A549 (cell line): ENCODE measurements around the gene MAN1C1. TPM values are rescaled to one million over a fixed set of nuclear protein-coding genes. Genes with fewer than 3 reads are reported as not detected.

Experiments
- ATAC-seq, 2 experiments: fragments of 200-7000 bp in 1 of 2; fragments of >200 bp in 1 of 2; cut with Nextera tagmentation in 1 of 2; cut with Tn5 transposase in 1 of 2; 3 replicates each; pipeline versions ENCODE4 v1.8.0 to v1.9.1; 2018 to 2020; ENCODE audit warnings: mild to moderate bottlenecking in 1 of 2, moderate library complexity in 1 of 2
- CTCF ChIA-PET: fragments of 300-600 bp; sonication (Branson Sonifier 250); formaldehyde crosslinking; extraction: SDS; loops from one replicate; lab custom pipeline; 2021; ENCODE audit warnings: antibody characterized with exemption, inconsistent platforms; lab: Yijun Ruan, JAX
- POLR2A ChIA-PET: fragments of 350-600 bp; formaldehyde crosslinking; extraction: SDS; loops from one replicate; lab custom pipeline; 2021; ENCODE audit warnings: antibody characterized with exemption, inconsistent platforms; lab: Yijun Ruan, JAX
- DNase-seq, 2 experiments: peaks; one replicate each; pipeline versions ENCODE4 v3.0.0 to v3.0.0-alpha.2; 2011 to 2016; ENCODE audit warnings: low read depth in 1 of 2, low spot score in 1 of 2
- FAIRE-seq: peaks from 2 replicates; lab custom pipeline; 2011; peaks lifted over from hg19 to GRCh38; lab: Jason Lieb, UNC
- H3K27ac ChIP-seq, 2 experiments: fragments of >200 bp; sonication (Bioruptor Twin); formaldehyde crosslinking; 3 replicates each; pipeline ENCODE4 v1.5.1; 2016 to 2017
- H3K4me1 ChIP-seq: fragments of >200 bp; sonication (Bioruptor Twin); formaldehyde crosslinking; 3 replicates; pipeline ENCODE4 v1.6.1; 2016
- H3K4me2 ChIP-seq: fragments of >200 bp; sonication (Bioruptor Twin); formaldehyde crosslinking; 3 replicates; pipeline ENCODE4 v1.6.1; 2016
- H3K4me3 ChIP-seq: fragments of >200 bp; sonication (Bioruptor Twin); formaldehyde crosslinking; 3 replicates; pipeline ENCODE4 v1.5.1; 2016
- H3K9me3 ChIP-seq: fragments of >200 bp; sonication (Bioruptor Twin); formaldehyde crosslinking; 3 replicates; pipeline ENCODE4 v1.6.1; 2016
- BHLHE40 ChIP-seq: IDR thresholded peaks from 2 replicates; pipeline ENCODE4 v1.6.1; 2012; ENCODE audit warnings: low read depth, low read length, inconsistent platforms
- CEBPB ChIP-seq, 2 experiments: fragments of >200 bp in 1 of 2; sonication (Bioruptor Twin) in 1 of 2; formaldehyde crosslinking in 1 of 2; IDR thresholded peaks; 2 replicates each; pipeline ENCODE4 v1.6.1; 2012 to 2016
- CHD2 ChIP-seq: fragments of 150-350 bp; IDR thresholded peaks from 2 replicates; pipeline ENCODE4 v1.6.1; 2014; ENCODE audit warnings: low read length; ENCODE audit not compliant: partially characterized antibody
- CHD4 ChIP-seq: fragments of 200-600 bp; sonication (generic); IDR thresholded peaks from 2 replicates; pipeline ENCODE4 v1.6.1; 2016; ENCODE audit warnings: antibody characterized with exemption, mild to moderate bottlenecking, borderline replicate concordance
- E2F6 ChIP-seq: IDR thresholded peaks from 2 replicates; pipeline ENCODE4 v1.6.1; 2012; ENCODE audit warnings: low read depth, borderline replicate concordance
- EP300 ChIP-seq, 2 experiments: fragments of >200 bp; sonication (Bioruptor Twin); formaldehyde crosslinking; IDR thresholded peaks; 2 replicates in 1 of 2; 3 replicates in 1 of 2; pipeline ENCODE4 v1.6.1; 2016 to 2017
- FOSB ChIP-seq: fragments of 250-450 bp; sonication (Bioruptor Pico); IDR thresholded peaks from 2 replicates; pipeline ENCODE4 v1.5.0; 2020; ENCODE audit warnings: mild to moderate bottlenecking, moderate library complexity
- FOXS1 ChIP-seq: fragments of 250-450 bp; sonication (Bioruptor Pico); IDR thresholded peaks from 2 replicates; pipeline ENCODE4 v1.5.0; 2020; ENCODE audit warnings: mild to moderate bottlenecking, moderate library complexity
- HEYL ChIP-seq: fragments of 250-450 bp; sonication (Bioruptor Pico); IDR thresholded peaks from 2 replicates; pipeline ENCODE4 v1.8.0; 2021; ENCODE audit warnings: mild to moderate bottlenecking, moderate library complexity
- HMGXB4 ChIP-seq: fragments of 250-450 bp; sonication (Bioruptor Pico); IDR thresholded peaks from 2 replicates; pipeline ENCODE4 v1.5.0; 2021; ENCODE audit warnings: mild to moderate bottlenecking, moderate library complexity, borderline replicate concordance
- JUN ChIP-seq, 2 experiments: fragments of >200 bp; sonication (Bioruptor Twin); formaldehyde crosslinking; IDR thresholded peaks; 2 replicates in 1 of 2; 3 replicates in 1 of 2; pipeline ENCODE4 v1.6.1; 2016 to 2017
- KDM5A ChIP-seq: fragments of 200-600 bp; sonication (generic); IDR thresholded peaks from 2 replicates; pipeline ENCODE4 v1.6.1; 2016; ENCODE audit warnings: antibody characterized with exemption, mild to moderate bottlenecking
- MYC ChIP-seq: IDR thresholded peaks from 2 replicates; pipeline ENCODE4 v1.6.1; 2012; ENCODE audit warnings: mild to moderate bottlenecking, inconsistent platforms, low read length, improper control_type of control experiment, borderline replicate concordance
- NPAS2 ChIP-seq: fragments of 250-450 bp; sonication (Bioruptor Pico); IDR thresholded peaks from 2 replicates; pipeline ENCODE4 v1.8.0; 2022; ENCODE audit warnings: mild to moderate bottlenecking, moderate library complexity, borderline replicate concordance
- NR3C1 ChIP-seq: fragments of >200 bp; sonication (Bioruptor Twin); formaldehyde crosslinking; IDR thresholded peaks from 3 replicates; pipeline ENCODE4 v1.6.1; 2017
- PBX3 ChIP-seq: IDR thresholded peaks from 2 replicates; pipeline ENCODE4 v1.6.1; 2012
- RARB ChIP-seq: fragments of 250-450 bp; sonication (Bioruptor Pico); IDR thresholded peaks from 2 replicates; pipeline ENCODE4 v1.8.0; 2021; ENCODE audit warnings: mild to moderate bottlenecking, moderate library complexity
- REST ChIP-seq: fragments of 200-600 bp; sonication (generic); IDR thresholded peaks from 2 replicates; pipeline ENCODE4 v1.6.1; 2016; ENCODE audit warnings: antibody characterized with exemption, mild to moderate bottlenecking, moderate library complexity
- RNF2 ChIP-seq: fragments of 200-600 bp; sonication (generic); IDR thresholded peaks from 2 replicates; pipeline ENCODE4 v1.6.1; 2016; ENCODE audit warnings: low read depth, mild to moderate bottlenecking, antibody characterized with exemption, moderate library complexity, borderline replicate concordance
- ZFP36 ChIP-seq: fragments of 450-650 bp; IDR thresholded peaks from 2 replicates; pipeline ENCODE4 v1.6.1; 2014; ENCODE audit warnings: borderline replicate concordance; ENCODE audit not compliant: partially characterized antibody
- WGBS: methylation state at CpG from one replicate; pipeline ENCODE4 v1.1.6; 2017; ENCODE audit errors: missing lambda C conversion rate; 5-methylcytosine and 5-hydroxymethylcytosine counted together
- polyA plus RNA-seq, 4 experiments: library from polyadenylated mRNA; depleted of rRNA in 3 of 4; stranded (reverse); fragments of >200 nt; fragmentation: RNase III in 1 of 4; extraction: RNeasy Plus Mini Kit Qiagen cat#74134 plus additional on column Dnase treatment in 1 of 4; gene quantifications; 2 replicates in 3 of 4; 3 replicates in 1 of 4; pipeline ENCODE4 v1.2.3, GENCODE V29; 2011 to 2017

MAN1C1 gene
- polyA plus RNA-seq, 2 of the 4 experiments (the other 2 are of a cell fraction), result 0.22 to 0.27 TPM

- CTCF ChIA-PET, result interaction anchor here (0.6 to 1.3 kb wide), 3 partner anchors 10 to 69 kb away, joined by 3 to 4 read pairs (median 3); no protein-coding TSS in a partner anchor
- no peaks in the 10 kb centered on the region for H3K9me3 ChIP-seq
- no peak overlapping the region for H3K4me3 ChIP-seq
- ATAC-seq (no peak), FAIRE-seq (no peak), DNase-seq (no peak)
- H3K27ac ChIP-seq, result no peak overlapping the region
- 95% methylated on average over 4 of the region's 11 CpGs for whole genome bisulfite sequencing
- no peak overlapping the region for H3K4me2 ChIP-seq
- no peak for TF ChIP-seq PBX3
- TF ChIP-seq NPAS2 (CRISPR knock-in tag), result no peak
- TF ChIP-seq BHLHE40, result no peak
- TF ChIP-seq KDM5A, result no peak
- no peak for TF ChIP-seq HEYL (CRISPR knock-in tag)
- no peak for TF ChIP-seq HMGXB4 (CRISPR knock-in tag)
- TF ChIP-seq EP300 (IDR thresholded peaks at IDR 0.05), result no peak
- no peak for TF ChIP-seq NR3C1
- TF ChIP-seq FOXS1 (CRISPR knock-in tag), result no peak
- TF ChIP-seq CHD2, result no peak
- TF ChIP-seq REST, result no peak
- no peak for TF ChIP-seq RARB (CRISPR knock-in tag)
- TF ChIP-seq ZFP36, result no peak
- TF ChIP-seq MYC, result no peak
- no peak for TF ChIP-seq RNF2
- TF ChIP-seq E2F6, result no peak
- no peak for TF ChIP-seq CEBPB (IDR thresholded peaks at IDR 0.05)
- no peak for TF ChIP-seq CHD4
- no peak for TF ChIP-seq FOSB (CRISPR knock-in tag)
- TF ChIP-seq JUN (IDR thresholded peaks at IDR 0.05), result no peak
- H3K4me1 ChIP-seq, result 0 out of 3 replicates have a peak, but pooled peaks cover 3% of the 10 kb centered on the region
- POLR2A ChIA-PET, result no interaction called here
Observed at GRCh38 chr1:25685211-25685750, 68.7 kb downstream of the MAN1C1 start.
